A673 (cell line): Measurements from ENCODE around the gene NDOR1. TPM values are rescaled to one million over a fixed set of nuclear protein-coding genes. Genes with fewer than 3 reads are reported as not detected.
"Not testable (repeated sequence)": the region's sequence is repeated elsewhere in the genome, so short reads cannot be mapped to it uniquely, and the experiment has no call there.

Experiments used
- BruUV-seq: library from RNA; stranded (reverse); fragments of 400-500 nt; replicated peaks from 2 replicates; lab custom pipeline; 2021; lab: Mats Ljungman, UMichigan
- CTCF ChIA-PET: fragments of 300-600 bp; sonication (Branson Sonifier 250); formaldehyde crosslinking; loops from one replicate; lab custom pipeline; 2022; ENCODE audit warnings: antibody characterized with exemption; lab: Charles Lee
- POLR2A ChIA-PET: fragments of 300-600 bp; sonication (Branson Sonifier 250); formaldehyde crosslinking; loops from one replicate; lab custom pipeline; 2022; ENCODE audit warnings: antibody characterized with exemption; ENCODE audit not compliant: low non-redundant PET; lab: Charles Lee
- DNase-seq: peaks from one replicate; pipeline ENCODE4 v3.0.0-alpha.2; 2015; ENCODE audit warnings: low spot score
- H3K27ac ChIP-seq: fragments of 200-600 bp; sonication (generic); 2 replicates; pipeline ENCODE4 v1.5.1; 2016; ENCODE audit warnings: mixed run types, low read depth, mild to moderate bottlenecking, mixed read lengths, antibody characterized with exemption, low read length; ENCODE audit not compliant: poor library complexity, severe bottlenecking
- H3K27me3 ChIP-seq: fragments of 200-600 bp; sonication (generic); replicated peaks from 2 replicates; pipeline ENCODE4 v1.6.1; 2017; ENCODE audit warnings: mixed run types, low read depth, mild to moderate bottlenecking, mixed read lengths, antibody characterized with exemption, low read length; ENCODE audit not compliant: insufficient read depth, poor library complexity
- H3K36me3 ChIP-seq: fragments of 200-600 bp; sonication (generic); 2 replicates; pipeline ENCODE4 v1.6.1; 2016; ENCODE audit warnings: mixed run types, mild to moderate bottlenecking, mixed read lengths, antibody characterized with exemption, low read length; ENCODE audit not compliant: insufficient read depth, poor library complexity, severe bottlenecking
- H3K4me1 ChIP-seq: fragments of 200-600 bp; sonication (generic); 2 replicates; pipeline ENCODE4 v1.6.1; 2017; ENCODE audit warnings: mixed run types, mild to moderate bottlenecking, mixed read lengths, antibody characterized with exemption, low read length; ENCODE audit not compliant: insufficient read depth, poor library complexity, severe bottlenecking
- H3K4me3 ChIP-seq: fragments of 200-600 bp; sonication (generic); 2 replicates; pipeline ENCODE4 v1.5.1; 2016; ENCODE audit warnings: low read depth, mixed run types, mild to moderate bottlenecking, mixed read lengths, low read length; ENCODE audit not compliant: poor library complexity, severe bottlenecking
- H3K9me3 ChIP-seq: fragments of 200-600 bp; sonication (generic); 2 replicates; pipeline ENCODE4 v1.6.1; 2016; ENCODE audit warnings: mixed run types, low read depth, mild to moderate bottlenecking, mixed read lengths, antibody characterized with exemption, low read length; ENCODE audit not compliant: poor library complexity, severe bottlenecking
- EZH2 ChIP-seq: fragments of 200-600 bp; sonication (generic); IDR thresholded peaks from 2 replicates; pipeline ENCODE4 v1.6.1; 2017; ENCODE audit warnings: borderline replicate concordance, low read depth, mild to moderate bottlenecking, mixed read lengths, antibody characterized with exemption, low read length; ENCODE audit not compliant: poor library complexity, severe bottlenecking
- intact Hi-C: fragments of 100-400 bp; cut with micrococcal nuclease; formaldehyde crosslinking; loops from one replicate; pipeline ENCODE4 v1.10.0; 2022; ENCODE audit not compliant: unreplicated experiment
- total RNA-seq: library from RNA; stranded (reverse); gene quantifications from 2 replicates; pipeline ENCODE4 v1.2.3, GENCODE V29; 2021
- TF ChIP-seq, protein P1 (sequence below): fragments of 300-800, 200-600 bp; sonication (generic); conservative IDR thresholded peaks from 2 replicates; pipeline ENCODE4 v1.5.1; 2017; ENCODE audit warnings: low read depth, mild to moderate bottlenecking, antibody characterized with exemption, low read length, moderate library complexity, mixed read lengths

Gene NDOR1
- total RNA-seq, 1 experiment from 2014 or later, result 40.2 TPM

DNA sequence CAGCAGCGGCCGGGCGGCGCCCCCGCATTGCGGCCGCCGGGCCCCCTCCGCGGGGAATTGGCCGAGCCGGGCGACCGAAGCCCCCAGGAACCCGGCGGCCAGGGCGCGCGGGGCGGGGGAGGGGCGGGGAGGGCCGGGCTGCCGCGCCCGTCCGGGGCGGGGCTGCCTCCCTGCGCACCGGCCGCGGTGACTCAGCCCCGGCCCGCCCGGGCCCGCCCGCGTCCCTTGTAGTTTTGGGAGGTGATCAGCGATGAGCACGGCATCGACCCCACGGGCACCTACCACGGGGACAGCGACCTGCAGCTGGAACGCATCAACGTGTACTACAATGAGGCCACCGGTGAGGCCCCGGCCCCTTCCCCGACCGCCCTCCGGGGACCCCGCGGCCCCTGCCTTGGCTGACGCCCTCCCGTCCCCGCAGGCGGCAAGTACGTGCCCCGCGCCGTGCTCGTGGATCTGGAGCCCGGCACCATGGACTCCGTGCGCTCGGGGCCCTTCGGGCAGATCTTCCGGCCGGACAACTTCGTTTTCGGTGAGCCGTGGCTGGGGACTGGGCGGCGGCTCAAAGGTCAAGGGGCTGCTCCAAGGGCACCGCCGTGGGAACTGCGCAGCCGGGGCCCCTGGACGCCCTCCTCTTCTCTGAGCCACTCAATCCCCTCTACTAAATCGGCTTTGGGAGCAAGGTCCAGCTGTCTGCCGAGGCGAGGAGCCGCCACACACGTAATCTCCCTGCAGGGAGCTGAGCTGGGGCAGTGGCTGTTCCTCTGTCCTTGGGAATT is 36.2 kb downstream of the NDOR1 start:
- Histone ChIP-seq H3K9me3 (no peaks in the 10 kb centered on the region), H3K36me3 (peaks cover 24% of the 10 kb centered on the region), H3K4me3 (peak overlapping the region; percentile 97), H3K27me3 (no peaks in the 10 kb centered on the region), H3K27ac (peak overlapping the region; percentile 88), H3K4me1 (peaks cover 41% of the 10 kb centered on the region)
- intact Hi-C loops, result loop anchor here (2.0 kb wide), 1 partner anchor 41 kb away; the partner anchor contains the start of gene TPRN
- ChIA-PET POLR2A (interaction anchor here (0.6 to 0.9 kb wide), 2 partner anchors 13 to 171 kb away, joined by 3 to 4 read pairs; partner anchors contain the start of genes NELFB and SAPCD2), CTCF (no interaction called here)
- DNase-seq, result no peak
- TF ChIP-seq, protein P1, sequence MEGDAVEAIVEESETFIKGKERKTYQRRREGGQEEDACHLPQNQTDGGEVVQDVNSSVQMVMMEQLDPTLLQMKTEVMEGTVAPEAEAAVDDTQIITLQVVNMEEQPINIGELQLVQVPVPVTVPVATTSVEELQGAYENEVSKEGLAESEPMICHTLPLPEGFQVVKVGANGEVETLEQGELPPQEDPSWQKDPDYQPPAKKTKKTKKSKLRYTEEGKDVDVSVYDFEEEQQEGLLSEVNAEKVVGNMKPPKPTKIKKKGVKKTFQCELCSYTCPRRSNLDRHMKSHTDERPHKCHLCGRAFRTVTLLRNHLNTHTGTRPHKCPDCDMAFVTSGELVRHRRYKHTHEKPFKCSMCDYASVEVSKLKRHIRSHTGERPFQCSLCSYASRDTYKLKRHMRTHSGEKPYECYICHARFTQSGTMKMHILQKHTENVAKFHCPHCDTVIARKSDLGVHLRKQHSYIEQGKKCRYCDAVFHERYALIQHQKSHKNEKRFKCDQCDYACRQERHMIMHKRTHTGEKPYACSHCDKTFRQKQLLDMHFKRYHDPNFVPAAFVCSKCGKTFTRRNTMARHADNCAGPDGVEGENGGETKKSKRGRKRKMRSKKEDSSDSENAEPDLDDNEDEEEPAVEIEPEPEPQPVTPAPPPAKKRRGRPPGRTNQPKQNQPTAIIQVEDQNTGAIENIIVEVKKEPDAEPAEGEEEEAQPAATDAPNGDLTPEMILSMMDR, result no peak
- TF ChIP-seq EZH2, result no peak
- no TSS peak for BruUV-seq

- no peaks in the 10 kb centered on the region for H3K9me3 ChIP-seq
- peak overlapping the region; percentile 97 for H3K4me3 ChIP-seq
- ChIA-PET POLR2A (interaction anchor here (0.6 kb wide), 3 partner anchors 19 to 184 kb away, joined by 3 to 9 read pairs (median 4); partner anchors contain the start of gene SAPCD2), CTCF (no interaction called here)
- DNase-seq, result no peak
- BruUV-seq, result no TSS peak
- peak overlapping the region; percentile 88 for H3K27ac ChIP-seq
- H3K36me3 ChIP-seq, result peaks cover 24% of the 10 kb centered on the region
- H3K4me1 ChIP-seq, result peaks cover 33% of the 10 kb centered on the region
- intact Hi-C loops, result no loop called here
- H3K27me3 ChIP-seq, result no peaks in the 10 kb centered on the region
- no peak for TF ChIP-seq EZH2
- TF ChIP-seq, protein P1, result no peak
These were observed 37.0 kb downstream of the NDOR1 start for GRCh38 chr9:137242269-137243203.

DNA sequence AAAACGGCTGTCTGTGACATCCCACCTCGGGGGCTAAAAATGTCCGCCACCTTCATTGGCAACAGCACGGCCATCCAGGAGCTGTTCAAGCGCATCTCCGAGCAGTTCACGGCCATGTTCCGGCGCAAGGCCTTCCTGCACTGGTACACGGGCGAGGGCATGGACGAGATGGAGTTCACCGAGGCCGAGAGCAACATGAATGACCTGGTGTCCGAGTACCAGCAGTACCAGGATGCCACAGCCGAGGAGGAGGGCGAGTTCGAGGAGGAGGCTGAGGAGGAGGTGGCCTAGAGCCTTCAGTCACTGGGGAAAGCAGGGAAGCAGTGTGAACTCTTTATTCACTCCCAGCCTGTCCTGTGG is 37.7 kb downstream of the NDOR1 start:
- DNase-seq, intact Hi-C loops, CTCF ChIA-PET, H3K27me3 ChIP-seq, H3K9me3 ChIP-seq, H3K27ac ChIP-seq: not testable (repeated sequence)
- Histone ChIP-seq H3K36me3 (peaks cover 24% of the 10 kb centered on the region), H3K4me3 (peak overlapping the region; percentile 97), H3K4me1 (peaks cover 30% of the 10 kb centered on the region)
- BruUV-seq, result TSS peak; percentile 81
- POLR2A ChIA-PET, result interaction anchor here (0.6 kb wide), 1 partner anchor 20 kb away, joined by 9 read pairs; no protein-coding TSS in a partner anchor
